Smooth muscle cell (in vitro differentiated cells): ENCODE measurements around the gene CENPT. TPM values are rescaled to one million over a fixed set of nuclear protein-coding genes. Genes with fewer than 3 reads are reported as not detected.
A peak's percentile ranks its signal among the peaks of the same experiment; 100 is the strongest.

ENCODE experiments used
- DNase-seq: peaks from one replicate; lab custom pipeline; 2025; ENCODE audit not compliant: unreplicated experiment; lab: John Stamatoyannopoulos, UW
- H2AFZ ChIP-seq: fragments of 200-600 bp; sonication (generic); 2 replicates; pipeline ENCODE4 v1.6.0; 2016; ENCODE audit warnings: antibody characterized with exemption, low read depth, mild to moderate bottlenecking
- H3F3A ChIP-seq: fragments of 200-600 bp; sonication (generic); 2 replicates; pipeline ENCODE4 v1.6.0; 2017; ENCODE audit warnings: antibody characterized with exemption, low read depth
- H3K27ac ChIP-seq: fragments of 200-600 bp; sonication (generic); 2 replicates; pipeline ENCODE4 v1.5.1; 2016; ENCODE audit warnings: low read depth, mild to moderate bottlenecking
- H3K27me3 ChIP-seq: fragments of 200-600 bp; sonication (generic); 2 replicates; pipeline ENCODE4 v1.6.1; 2016; ENCODE audit warnings: low read depth, mild to moderate bottlenecking
- H3K36me3 ChIP-seq: fragments of 200-600 bp; sonication (generic); 2 replicates; pipeline ENCODE4 v1.5.1; 2016; ENCODE audit warnings: low read depth
- H3K4me1 ChIP-seq: fragments of 200-600 bp; sonication (generic); 2 replicates; pipeline ENCODE4 v1.5.1; 2016; ENCODE audit warnings: low read depth
- H3K4me2 ChIP-seq: fragments of 200-600 bp; sonication (generic); 2 replicates; pipeline ENCODE4 v1.6.0; 2016; ENCODE audit warnings: mild to moderate bottlenecking
- H3K4me3 ChIP-seq: fragments of 200-600 bp; sonication (generic); 2 replicates; pipeline ENCODE4 v1.5.1; 2016; ENCODE audit warnings: mild to moderate bottlenecking
- H3K79me2 ChIP-seq: fragments of 200-600 bp; sonication (generic); 2 replicates; pipeline ENCODE4 v1.6.0; 2016; ENCODE audit warnings: low read depth, mild to moderate bottlenecking
- H3K9ac ChIP-seq: fragments of 200-600 bp; sonication (generic); 2 replicates; pipeline ENCODE4 v1.6.0; 2016; ENCODE audit warnings: low read depth
- H3K9me3 ChIP-seq: fragments of 200-600 bp; sonication (generic); replicated peaks from 2 replicates; pipeline ENCODE4 v1.5.1; 2016; ENCODE audit warnings: low read depth
- H4K20me1 ChIP-seq: fragments of 200-600 bp; sonication (generic); 2 replicates; pipeline ENCODE4 v1.6.0; 2016; ENCODE audit warnings: low read depth
- CTCF ChIP-seq: fragments of 200-600 bp; sonication (generic); IDR thresholded peaks from 2 replicates; pipeline ENCODE4 v1.5.1; 2017; ENCODE audit warnings: borderline replicate concordance, mild to moderate bottlenecking, antibody characterized with exemption; ENCODE audit not compliant: insufficient read depth, poor library complexity, severe bottlenecking
- WGBS: methylation state at CpG from one replicate; pipeline ENCODE4 v1.1.7; 2016; ENCODE audit warnings: low lambda C conversion rate; 5-methylcytosine and 5-hydroxymethylcytosine counted together
- polyA plus RNA-seq: library from polyadenylated mRNA; unstranded; fragments of >200 nt; fragmentation: Nextera tagmentation; extraction: Ambion mirVana; gene quantifications from 2 replicates; pipeline ENCODE4 v1.2.1, GENCODE V29; 2016
- total RNA-seq: library from RNA; depleted of rRNA; stranded (reverse); fragments of >200 nt; gene quantifications from 2 replicates; pipeline ENCODE4 v1.2.3, GENCODE V29; 2014

CENPT gene
- total and polyA plus RNA-seq, 2 experiments from 2014 or later = 47.0 to 65.8 TPM

GRCh38 chr16:67886387-67886786 lies 38.9 kb upstream of the CENPT start:
- Histone ChIP-seq H3K36me3 (no peaks in the 10 kb centered on the region), H3K4me3 (no peak overlapping the region), H2AFZ (no peak overlapping the region), H3K4me1 (peaks cover 5% of the 10 kb centered on the region), H4K20me1 (peaks cover 16% of the 10 kb centered on the region), H3K79me2 (no peaks in the 10 kb centered on the region), H3K27ac (no peak overlapping the region), H3K9ac (no peak overlapping the region), H3K27me3 (no peaks in the 10 kb centered on the region), H3K4me2 (no peak overlapping the region), H3K9me3 (no peaks in the 10 kb centered on the region), H3F3A (no peaks in the 10 kb centered on the region)
- no peak for TF ChIP-seq CTCF
- DNase-seq = no peak
- WGBS = 90% methylated on average over 5 of the region's 5 CpGs

GRCh38 chr16:67885976-67886375 lies 38.5 kb upstream of the CENPT start:
- Histone ChIP-seq H3K27me3 (no peaks in the 10 kb centered on the region), H2AFZ (no peak overlapping the region), H3K9ac (no peak overlapping the region), H3K4me1 (peaks cover 5% of the 10 kb centered on the region), H3K4me2 (no peak overlapping the region), H3K79me2 (no peaks in the 10 kb centered on the region), H3K36me3 (no peaks in the 10 kb centered on the region), H3F3A (no peaks in the 10 kb centered on the region), H3K9me3 (no peaks in the 10 kb centered on the region), H4K20me1 (peaks cover 16% of the 10 kb centered on the region), H3K4me3 (no peak overlapping the region), H3K27ac (no peak overlapping the region)
- TF ChIP-seq CTCF = no peak
- no peak for DNase-seq
- WGBS = 97% methylated on average over 19 of the region's 19 CpGs

- no peak for TF ChIP-seq CTCF
- H4K20me1 ChIP-seq = peaks cover 16% of the 10 kb centered on the region
- H2AFZ ChIP-seq = no peak overlapping the region
- no peak overlapping the region for H3K27ac ChIP-seq
- no peaks in the 10 kb centered on the region for H3F3A ChIP-seq
- no peak overlapping the region for H3K4me2 ChIP-seq
- no peak for DNase-seq
- H3K36me3 ChIP-seq = no peaks in the 10 kb centered on the region
- peaks cover 5% of the 10 kb centered on the region for H3K4me1 ChIP-seq
- 95% methylated on average over 12 of the region's 12 CpGs for WGBS
- H3K79me2 ChIP-seq = no peaks in the 10 kb centered on the region
- H3K4me3 ChIP-seq = no peak overlapping the region
- no peak overlapping the region for H3K9ac ChIP-seq
- H3K9me3 ChIP-seq = no peaks in the 10 kb centered on the region
- H3K27me3 ChIP-seq = no peaks in the 10 kb centered on the region
Observed at GRCh38 chr16:67885545-67885944, 38.1 kb upstream of the CENPT start.

- Histone ChIP-seq H3K4me3 (no peak within 1 kb of the TSS), H3K9me3 (no peaks in the 10 kb centered on the region), H2AFZ (no peak within 1 kb of the TSS), H3K27ac (no peak within 1 kb of the TSS), H4K20me1 (peaks cover 16% of the 10 kb centered on the region), H3K9ac (no peak within 1 kb of the TSS), H3K4me1 (peaks cover 5% of the 10 kb centered on the region), H3K36me3 (no peaks in the 10 kb centered on the region), H3F3A (no peaks in the 10 kb centered on the region), H3K79me2 (no peaks in the 10 kb centered on the region), H3K4me2 (no peak within 1 kb of the TSS), H3K27me3 (no peaks in the 10 kb centered on the region)
- peak; percentile 43 for DNase-seq
- no peak for TF ChIP-seq CTCF
- 30% methylated on average over 21 of the region's 22 CpGs for WGBS
Observed at GRCh38 chr16:67884684-67885083, 37.2 kb upstream of the CENPT start, which contains the start of gene NRN1L. Gene NRN1L (plus strand): TSS chr16:67884885. CDS start chr16:67884904, 19 bp downstream.
